H1 (cell line): Measurements from ENCODE around the gene COA5. TPM values are rescaled to one million over a fixed set of nuclear protein-coding genes. Genes with fewer than 3 reads are reported as not detected.

Experiments
- CTCF ChIA-PET: fragments of 300-600 bp; sonication (Branson Sonifier 250); formaldehyde crosslinking; loops from one replicate; lab custom pipeline; 2021; ENCODE audit not compliant: partially characterized antibody; lab: Charles Lee
- POLR2A ChIA-PET: fragments of 300-600 bp; sonication (Branson Sonifier 250); formaldehyde crosslinking; loops from one replicate; lab custom pipeline; 2021; ENCODE audit warnings: inconsistent platforms; ENCODE audit not compliant: partially characterized antibody; lab: Charles Lee
- DNase-seq, 2 experiments: peaks; one replicate each; pipeline versions ENCODE4 v3.0.0 to v3.0.0-alpha.2; 2010 to 2022; ENCODE audit warnings: low spot score in 2 of 2, low read depth in 1 of 2, mixed read lengths in 1 of 2
- FAIRE-seq: peaks from 2 replicates; lab custom pipeline; 2011; peaks lifted over from hg19 to GRCh38; lab: Jason Lieb, UNC
- H2AFZ ChIP-seq: 2 replicates; pipeline ENCODE4 v1.8.1; 2012; ENCODE audit warnings: low read length, inconsistent platforms
- H2AK5ac ChIP-seq: 2 replicates; pipeline ENCODE4 v1.6.1; 2013; ENCODE audit warnings: low read depth, low read length
- H2BK120ac ChIP-seq: replicated peaks from 2 replicates; pipeline ENCODE3; 2013; ENCODE audit warnings: low read depth, low read length, inconsistent platforms
- H2BK12ac ChIP-seq: 2 replicates; pipeline ENCODE4 v1.6.1; 2013; ENCODE audit warnings: low read depth, low read length
- H2BK15ac ChIP-seq: 2 replicates; pipeline ENCODE4 v1.6.1; 2013; ENCODE audit warnings: low read length
- H2BK20ac ChIP-seq: 2 replicates; pipeline ENCODE4 v1.6.1; 2013; ENCODE audit warnings: low read length
- H2BK5ac ChIP-seq: 2 replicates; pipeline ENCODE4 v1.6.1; 2013; ENCODE audit warnings: low read depth, low read length
- H3K14ac ChIP-seq: 2 replicates; pipeline ENCODE4 v1.6.1; 2013; ENCODE audit warnings: inconsistent platforms; ENCODE audit not compliant: insufficient read length
- H3K18ac ChIP-seq: 2 replicates; pipeline ENCODE4 v1.6.1; 2013; ENCODE audit warnings: low read length; ENCODE audit errors: extremely low read depth
- H3K23ac ChIP-seq: 2 replicates; pipeline ENCODE4 v1.6.1; 2013; ENCODE audit warnings: inconsistent platforms; ENCODE audit not compliant: insufficient read length
- H3K23me2 ChIP-seq: 2 replicates; pipeline ENCODE4 v1.6.1; 2013; ENCODE audit warnings: low read depth, low read length
- H3K27ac ChIP-seq: 2 replicates; pipeline ENCODE4 v1.6.1; 2011; ENCODE audit warnings: low read depth, low read length, inconsistent platforms
- H3K27me3 ChIP-seq, 4 experiments: replicated peaks in 1 of 4; 1 replicate in 1 of 4; 2 replicates in 3 of 4; pipeline versions ENCODE4 v1.6.1 to v1.8.1; 2011 to 2013; ENCODE audit warnings: low read length in 3 of 4, mild to moderate bottlenecking in 3 of 4, inconsistent platforms in 2 of 4, mixed read lengths in 2 of 4, moderate library complexity in 1 of 4; ENCODE audit not compliant: control insufficient read depth in 3 of 4, insufficient read depth in 3 of 4; ENCODE audit errors: extremely low read depth in 1 of 4
- H3K36me3 ChIP-seq, 4 experiments: 2 replicates each; pipeline versions ENCODE4 v1.6.1 to v1.8.1; 2011 to 2013; ENCODE audit warnings: mild to moderate bottlenecking in 4 of 4, low read length in 3 of 4, moderate library complexity in 2 of 4, control low read depth in 1 of 4, inconsistent platforms in 1 of 4; ENCODE audit not compliant: insufficient read depth in 4 of 4, control insufficient read depth in 2 of 4
- H3K4ac ChIP-seq: replicated peaks from 2 replicates; pipeline ENCODE3; 2013; ENCODE audit warnings: low read length, low read depth, mixed read lengths, inconsistent platforms; ENCODE audit not compliant: insufficient read length
- H3K4me1 ChIP-seq, 4 experiments: replicated peaks in 1 of 4; 1 replicate in 1 of 4; 2 replicates in 3 of 4; pipeline versions ENCODE4 v1.6.1 to v1.8.1; 2011 to 2013; ENCODE audit warnings: low read length in 3 of 4, inconsistent platforms in 2 of 4, mixed read lengths in 1 of 4; ENCODE audit not compliant: insufficient read depth in 4 of 4, control insufficient read depth in 3 of 4
- H3K4me2 ChIP-seq, 2 experiments: 2 replicates each; pipeline versions ENCODE4 v1.6.1 to v1.8.1; 2011 to 2013; ENCODE audit warnings: low read depth in 2 of 2, low read length in 2 of 2, control low read depth in 1 of 2, inconsistent platforms in 1 of 2, mild to moderate bottlenecking in 1 of 2; ENCODE audit not compliant: insufficient read depth in 1 of 2
- H3K4me3 ChIP-seq, 4 experiments: fragments of 200-600, 300-600 bp in 1 of 4; sonication (generic), shearing (Covaris generic), sonication (Bioruptor Twin) in 1 of 4; 2 replicates each; pipeline versions ENCODE4 v1.5.1 to v1.8.1; 2011 to 2016; ENCODE audit warnings: low read length in 4 of 4, low read depth in 3 of 4, control low read depth in 2 of 4, inconsistent platforms in 2 of 4, mild to moderate bottlenecking in 2 of 4, mixed read lengths in 1 of 4, moderate library complexity in 1 of 4; ENCODE audit not compliant: insufficient read depth in 2 of 4; ENCODE audit errors: extremely low read depth in 1 of 4
- H3K56ac ChIP-seq: replicated peaks from 2 replicates; pipeline ENCODE3; 2013; ENCODE audit warnings: low read depth, mild to moderate bottlenecking, mixed read lengths, low read length, inconsistent platforms; ENCODE audit not compliant: insufficient read length
- H3K79me1 ChIP-seq: 2 replicates; pipeline ENCODE4 v1.6.1; 2013; ENCODE audit warnings: low read depth, low read length, control low read depth
- H3K79me2 ChIP-seq, 2 experiments: 2 replicates each; pipeline versions ENCODE4 v1.6.1 to v1.8.1; 2012 to 2013; ENCODE audit warnings: low read length in 2 of 2, mild to moderate bottlenecking in 2 of 2, inconsistent platforms in 1 of 2; ENCODE audit not compliant: insufficient read depth in 2 of 2, control insufficient read depth in 1 of 2
- H3K9ac ChIP-seq, 4 experiments: replicated peaks in 1 of 4; 1 replicate in 1 of 4; 2 replicates in 3 of 4; pipeline versions ENCODE4 v1.6.1 to v1.8.1; 2011 to 2013; ENCODE audit warnings: low read depth in 3 of 4, low read length in 3 of 4, control low read depth in 2 of 4, mild to moderate bottlenecking in 2 of 4, moderate library complexity in 2 of 4, inconsistent platforms in 1 of 4; ENCODE audit errors: extremely low read depth in 1 of 4
- H3K9me3 ChIP-seq, 2 experiments: 2 replicates each; pipeline versions ENCODE4 v1.6.1 to v1.8.1; 2012 to 2013; ENCODE audit warnings: mild to moderate bottlenecking in 2 of 2, moderate library complexity in 2 of 2, control low read depth in 1 of 2, inconsistent platforms in 1 of 2, low read depth in 1 of 2, low read length in 1 of 2, mixed read lengths in 1 of 2; ENCODE audit not compliant: insufficient read depth in 2 of 2
- H4K20me1 ChIP-seq, 2 experiments: replicated peaks in 1 of 2; 2 replicates each; pipeline versions ENCODE3 to v1.8.1; 2011 to 2013; ENCODE audit warnings: inconsistent platforms in 2 of 2, low read length in 2 of 2, mild to moderate bottlenecking in 1 of 2; ENCODE audit not compliant: insufficient read depth in 2 of 2, control insufficient read depth in 1 of 2
- H4K5ac ChIP-seq: 2 replicates; pipeline ENCODE4 v1.6.1; 2013; ENCODE audit warnings: low read length, low read depth, mixed read lengths, inconsistent platforms; ENCODE audit not compliant: insufficient read length
- H4K8ac ChIP-seq: 2 replicates; pipeline ENCODE4 v1.8.0; 2013; ENCODE audit warnings: mild to moderate bottlenecking, moderate library complexity, low read length, inconsistent platforms; ENCODE audit not compliant: insufficient read depth; ENCODE audit errors: extremely low read depth
- H4K91ac ChIP-seq: replicated peaks from 2 replicates; pipeline ENCODE3; 2013; ENCODE audit warnings: low read length, mixed read lengths, inconsistent platforms; ENCODE audit not compliant: insufficient read length
- GTF2F1 ChIP-seq: IDR thresholded peaks from 2 replicates; pipeline ENCODE4 v1.6.1; 2012; ENCODE audit warnings: low read depth, low read length, improper control_type of control experiment, borderline replicate concordance
- POU5F1 ChIP-seq: IDR thresholded peaks from 2 replicates; pipeline ENCODE4 v1.6.1; 2011; ENCODE audit warnings: low read depth, mild to moderate bottlenecking, low read length, moderate library complexity
- RXRA ChIP-seq: IDR thresholded peaks from 2 replicates; pipeline ENCODE4 v1.6.1; 2011; ENCODE audit warnings: low read depth, mild to moderate bottlenecking, low read length, moderate library complexity; ENCODE audit not compliant: insufficient read depth
- TBP ChIP-seq: IDR thresholded peaks from 2 replicates; pipeline ENCODE4 v1.6.1; 2011; ENCODE audit warnings: low read depth, low read length, improper control_type of control experiment
- TEAD4 ChIP-seq: IDR thresholded peaks from 2 replicates; pipeline ENCODE4 v1.6.1; 2012; ENCODE audit warnings: low read depth, low read length, inconsistent platforms, mixed read lengths
- ZNF274 ChIP-seq: IDR thresholded peaks from 2 replicates; pipeline ENCODE4 v1.7.0; 2012; ENCODE audit warnings: low read length, borderline replicate concordance; ENCODE audit errors: extremely low read depth
- WGBS, 2 experiments: shearing (Covaris generic) in 1 of 2; methylation state at CpG; one replicate each; pipeline versions ENCODE4 v1.1.6 to v1.1.7; 2013 to 2015; ENCODE audit warnings: low lambda C conversion rate in 2 of 2, mixed read lengths in 2 of 2, inconsistent platforms in 1 of 2, low coverage in 1 of 2, missing lambda C conversion rate in 1 of 2; ENCODE audit not compliant: insufficient replicate concordance in 2 of 2, insufficient coverage in 1 of 2, insufficient read length in 1 of 2; ENCODE audit errors: extremely low coverage in 1 of 2, missing lambda C conversion rate in 1 of 2; 5-methylcytosine and 5-hydroxymethylcytosine counted together
- polyA plus RNA-seq, 7 experiments: library from polyadenylated mRNA; depleted of rRNA in 3 of 7; stranded (reverse) in 5 of 7; unstranded in 2 of 7; fragments of >200 nt in 5 of 7; fragments of 200-250 nt in 2 of 7; gene quantifications; 1 replicate in 5 of 7; 2 replicates in 1 of 7; 4 replicates in 1 of 7; pipeline versions ENCODE4 v1.2.1 to v1.2.3, GENCODE V29; 2011 to 2013; ENCODE audit warnings: missing spikeins in 2 of 7, mixed read lengths in 2 of 7
- total RNA-seq: library from RNA; stranded (reverse); fragmentation: NEBNext Ultra II Directional; extraction: Animal tissue kit (Norgen Biotek cat#: 25700); gene quantifications from 2 replicates; pipeline ENCODE4 v1.2.1, GENCODE V29; 2021
- TF ChIP-seq, protein P1 (sequence below): IDR thresholded peaks from 2 replicates; pipeline ENCODE4 v1.6.1; 2012; ENCODE audit warnings: inconsistent platforms

COA5 gene
- total and polyA plus RNA-seq, 2 of the 8 experiments (the other 6 are each of a cell fraction or from before 2014, with no cell fraction given), result 20.3 to 24.7 TPM

GRCh38 chr2:98568161-98568956 lies 40.0 kb downstream of the COA5 start:
- H3K23ac ChIP-seq, result no peak overlapping the region
- peaks cover 8 to 44% (median 32%) of the 10 kb centered on the region in 4 experiments; a peak in 6 of 8 replicates for H3K36me3 ChIP-seq
- TF ChIP-seq TBP (no peak), GTF2F1 (no peak), TEAD4 (no peak), POU5F1 (no peak), ZNF274 (no peak), RXRA (no peak)
- TF ChIP-seq, protein P1, sequence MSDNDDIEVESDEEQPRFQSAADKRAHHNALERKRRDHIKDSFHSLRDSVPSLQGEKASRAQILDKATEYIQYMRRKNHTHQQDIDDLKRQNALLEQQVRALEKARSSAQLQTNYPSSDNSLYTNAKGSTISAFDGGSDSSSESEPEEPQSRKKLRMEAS, result no peak
- no peak overlapping the region for H3K4me2 ChIP-seq
- H2AK5ac ChIP-seq, result no peak overlapping the region
- H2BK120ac ChIP-seq, result no peak overlapping the region
- no peak overlapping the region for H4K8ac ChIP-seq
- no peaks in the 10 kb centered on the region for H3K79me1 ChIP-seq
- H4K91ac ChIP-seq, result no peak overlapping the region
- H2AFZ ChIP-seq, result no peak overlapping the region
- no peaks in the 10 kb centered on the region for H3K23me2 ChIP-seq
- H4K20me1 ChIP-seq, result peaks cover 0 to 7% of the 10 kb centered on the region in 2 experiments
- H4K5ac ChIP-seq, result no peak overlapping the region
- POLR2A ChIA-PET, result no interaction called here
- no peak overlapping the region for H3K4me3 ChIP-seq
- 90% methylated on average over 11 of the region's 11 CpGs; no CpG with 5 or more reads in 1 of the 2 experiments for WGBS, 2 experiments
- DNase-seq (no peak), FAIRE-seq (no peak)
- H3K9ac ChIP-seq, result no peak overlapping the region
- no peak overlapping the region for H3K27ac ChIP-seq
- H3K9me3 ChIP-seq, result no peaks in the 10 kb centered on the region
- CTCF ChIA-PET, result interaction anchor here (0.5 to 3.3 kb wide), 26 partner anchors 8 to 1243 kb away, joined by 3 to 26 read pairs (median 4); no protein-coding TSS in a partner anchor
- no peak overlapping the region for H3K4ac ChIP-seq
- H3K27me3 ChIP-seq, result no peaks in the 10 kb centered on the region
- H3K4me1 ChIP-seq, result no peaks in the 10 kb centered on the region
- no peak overlapping the region for H3K56ac ChIP-seq
- no peak overlapping the region for H2BK5ac ChIP-seq
- H3K14ac ChIP-seq, result no peak overlapping the region
- H3K79me2 ChIP-seq, result no peaks in the 10 kb centered on the region
- no peak overlapping the region for H2BK15ac ChIP-seq
- H2BK20ac ChIP-seq, result no peak overlapping the region
- H2BK12ac ChIP-seq, result no peak overlapping the region
- no peak overlapping the region for H3K18ac ChIP-seq
